Pancreas (tissue), 10 donors: ENCODE measurements around the gene CSNK2A1. TPM values are rescaled to one million over a fixed set of nuclear protein-coding genes. Genes with fewer than 3 reads are reported as not detected.

ENCODE experiments used
- ATAC-seq, 4 donors: fragments of 200-7000 bp; cut with Tn5 transposase; one replicate each; pipeline versions ENCODE4 v1.8.0 to v1.9.1; 2020; ENCODE audit warnings: mild to moderate bottlenecking in 4 of 4, moderate library complexity in 4 of 4
- DNase-seq, 6 donors: peaks; one replicate each; pipeline ENCODE4 v3.0.0-alpha.2; 2020
- FAIRE-seq: peaks from 2 replicates; lab custom pipeline; 2012; peaks lifted over from hg19 to GRCh38; lab: Jason Lieb, UNC
- H3K27ac ChIP-seq, 4 donors: fragments of 200-600 bp; sonication (generic); 1 replicate in 3 of 4; 2 replicates in 1 of 4; pipeline versions ENCODE4 v1.5.0 to v1.8.0; 2020
- H3K27me3 ChIP-seq, 4 donors: fragments of 200-600 bp; one replicate each; pipeline ENCODE4 v1.8.0; 2021
- H3K36me3 ChIP-seq, 3 donors: fragments of 200-600 bp; sonication (generic) in 1 of 3; one replicate each; pipeline versions ENCODE4 v1.5.0 to v1.8.0; 2020 to 2021
- H3K4me1 ChIP-seq, 3 donors: fragments of 200-600 bp; one replicate each; pipeline ENCODE4 v1.8.0; 2021
- H3K4me3 ChIP-seq, 4 donors: fragments of 200-600 bp; sonication (generic) in 2 of 4; one replicate each; pipeline versions ENCODE4 v1.5.0 to v1.8.0; 2020 to 2021
- H3K9me3 ChIP-seq, 4 donors: fragments of 200-600 bp; one replicate each; pipeline ENCODE4 v1.8.0; 2021
- WGBS, 2 donors: extraction: QIAGEN DNeasy Blood & Tissue Kit; methylation state at CpG; one replicate each; pipeline ENCODE4 v1.1.7; 2013; 5-methylcytosine and 5-hydroxymethylcytosine counted together
- intact Hi-C, 3 donors: fragments of 100-400 bp; cut with DNase I; formaldehyde crosslinking; loops; one replicate each; pipeline versions ENCODE4 v1.11.1 to v1.14.2; 2022
- polyA plus RNA-seq, 2 donors: library from polyadenylated mRNA; stranded (reverse); fragments of 200-250 nt; gene quantifications; one replicate each; pipeline ENCODE4 v1.2.3, GENCODE V29; 2013
- total RNA-seq, 6 donors: library from RNA; stranded (reverse); fragmentation: NEBNext Ultra II Directional in 4 of 6; extraction: Animal tissue kit (Norgen Biotek cat#: 25700) in 4 of 6; gene quantifications; one replicate each; pipeline versions ENCODE4 v1.2.1 to v1.2.4, GENCODE V29; 2021 to 2023
- TF ChIP-seq, protein P1 (sequence below), 4 donors: fragments of 200-600 bp; sonication (generic) in 3 of 4; IDR thresholded peaks; one replicate each; pipeline versions ENCODE4 v1.5.0 to v1.8.0; 2021; ENCODE audit warnings: antibody characterized with exemption in 4 of 4
- donor health status: healthy with polysubstance abuse.
- donor health status: DM: no; HTN: no; CAD: no; lungs with moderate emphysema.
- donor health status: DM: no; HTN: no; CAD: no.
- donor health status: control.
- donor health status: control.
- donor health status: Bipolar disorder and iron deficiency.
- donor health status: DM: yes; HTN: yes; CAD: no.
- donor health status: DM: no; HTN: no; CAD: no.
- donor health status: DM: no; HTN: no; CAD: no.
- donor health status: DM: yes; HTN: yes; CAD: no.

The CSNK2A1 gene
- total and polyA plus RNA-seq, 8 donors: 12.7 to 57.4 (median 46.2) TPM

DNA sequence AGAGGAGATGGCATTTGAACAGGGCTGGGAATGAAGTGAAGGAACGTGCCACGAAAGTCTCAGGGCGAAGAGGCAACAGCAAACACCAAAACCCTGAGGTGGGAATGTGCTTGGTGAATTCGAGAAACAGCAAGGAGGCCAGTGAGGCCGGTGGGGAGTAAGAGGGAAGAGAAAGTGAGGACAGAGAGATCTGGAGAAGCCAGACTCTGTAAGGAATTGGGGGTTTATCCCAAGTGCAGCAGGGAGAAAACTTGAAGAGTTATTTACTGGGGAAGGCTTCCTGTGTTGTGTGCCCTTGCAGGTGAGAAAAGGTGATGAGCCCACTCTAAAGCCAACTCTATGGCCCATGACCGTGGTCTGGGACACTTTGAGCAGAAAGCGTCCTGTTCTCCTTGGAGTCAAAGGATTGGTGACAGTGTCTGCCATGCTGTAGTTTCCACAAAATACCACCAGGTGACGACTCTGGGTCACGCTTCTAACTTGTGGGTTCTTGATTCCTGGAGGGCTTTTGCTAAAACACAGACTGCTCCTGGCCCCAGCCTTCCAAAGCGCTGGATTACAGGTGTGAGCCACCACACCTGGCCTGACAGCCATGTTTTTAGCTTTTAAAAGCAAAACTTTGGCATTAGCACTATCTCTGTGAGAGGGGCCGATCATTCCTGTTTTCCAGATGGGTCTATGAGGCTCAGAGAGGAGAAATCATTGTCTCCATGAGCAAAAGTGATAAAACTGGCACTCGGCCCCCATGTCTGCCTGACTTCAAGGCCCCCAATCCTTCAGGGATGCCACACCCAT is 18.0 kb upstream of the CSNK2A1 start:
- H3K9me3 ChIP-seq: no peaks in the 10 kb centered on the region
- TF ChIP-seq, protein P1, sequence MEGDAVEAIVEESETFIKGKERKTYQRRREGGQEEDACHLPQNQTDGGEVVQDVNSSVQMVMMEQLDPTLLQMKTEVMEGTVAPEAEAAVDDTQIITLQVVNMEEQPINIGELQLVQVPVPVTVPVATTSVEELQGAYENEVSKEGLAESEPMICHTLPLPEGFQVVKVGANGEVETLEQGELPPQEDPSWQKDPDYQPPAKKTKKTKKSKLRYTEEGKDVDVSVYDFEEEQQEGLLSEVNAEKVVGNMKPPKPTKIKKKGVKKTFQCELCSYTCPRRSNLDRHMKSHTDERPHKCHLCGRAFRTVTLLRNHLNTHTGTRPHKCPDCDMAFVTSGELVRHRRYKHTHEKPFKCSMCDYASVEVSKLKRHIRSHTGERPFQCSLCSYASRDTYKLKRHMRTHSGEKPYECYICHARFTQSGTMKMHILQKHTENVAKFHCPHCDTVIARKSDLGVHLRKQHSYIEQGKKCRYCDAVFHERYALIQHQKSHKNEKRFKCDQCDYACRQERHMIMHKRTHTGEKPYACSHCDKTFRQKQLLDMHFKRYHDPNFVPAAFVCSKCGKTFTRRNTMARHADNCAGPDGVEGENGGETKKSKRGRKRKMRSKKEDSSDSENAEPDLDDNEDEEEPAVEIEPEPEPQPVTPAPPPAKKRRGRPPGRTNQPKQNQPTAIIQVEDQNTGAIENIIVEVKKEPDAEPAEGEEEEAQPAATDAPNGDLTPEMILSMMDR (IDR thresholded peaks at IDR 0.05): peak; percentile 86 to 92 (median 87)
- intact Hi-C loops: loop anchor here in 2 of 3 donors (5.0 to 10.0 kb wide), 2 partner anchors 163 to 171 kb away; no protein-coding TSS in a partner anchor
- FAIRE-seq: no peak
- no peak overlapping the region for H3K27ac ChIP-seq
- DNase-seq: peak in 3 of 6 donors; percentile 36 to 66 (median 38)
- peak; percentile 75 to 92 (median 90) for ATAC-seq
- H3K4me3 ChIP-seq: no peak overlapping the region
- 28 to 29% methylated on average over 12 of the region's 12 CpGs for WGBS, 2 donors
- no peaks in the 10 kb centered on the region for H3K36me3 ChIP-seq
- H3K4me1 ChIP-seq: no peaks in the 10 kb centered on the region
- H3K27me3 ChIP-seq: no peaks in the 10 kb centered on the region

DNA sequence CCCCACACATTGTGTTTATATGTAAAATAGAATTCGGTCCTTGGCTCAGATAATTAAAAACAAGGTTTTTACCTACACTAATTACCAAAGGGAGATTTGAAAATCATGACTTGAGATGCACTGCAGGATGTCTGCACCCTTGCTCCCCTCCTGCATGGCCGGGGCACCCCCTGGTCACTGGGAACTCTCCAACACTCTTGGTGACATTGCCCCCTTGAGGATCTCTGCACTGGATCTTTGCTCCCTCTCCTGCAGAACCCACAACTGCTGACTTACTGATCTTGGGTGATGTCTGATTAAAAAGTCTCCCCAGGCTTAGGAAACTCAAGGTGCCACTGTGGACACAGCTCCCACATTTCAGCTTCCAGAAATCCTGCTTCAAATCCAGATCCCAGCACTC is 17.1 kb upstream of the CSNK2A1 start:
- WGBS, 2 donors: 15 to 24% methylated on average over 2 of the region's 2 CpGs
- Histone ChIP-seq H3K27ac (no peak overlapping the region), H3K36me3 (no peaks in the 10 kb centered on the region), H3K4me3 (no peak overlapping the region), H3K9me3 (no peaks in the 10 kb centered on the region), H3K27me3 (no peaks in the 10 kb centered on the region), H3K4me1 (no peaks in the 10 kb centered on the region)
- intact Hi-C loops: loop anchor here in 2 of 3 donors (5.0 to 10.0 kb wide), 2 partner anchors 164 to 172 kb away; no protein-coding TSS in a partner anchor
- FAIRE-seq (no peak), ATAC-seq (no peak), DNase-seq (no peak)
- TF ChIP-seq, protein P1 (IDR thresholded peaks at IDR 0.05): no peak

DNA sequence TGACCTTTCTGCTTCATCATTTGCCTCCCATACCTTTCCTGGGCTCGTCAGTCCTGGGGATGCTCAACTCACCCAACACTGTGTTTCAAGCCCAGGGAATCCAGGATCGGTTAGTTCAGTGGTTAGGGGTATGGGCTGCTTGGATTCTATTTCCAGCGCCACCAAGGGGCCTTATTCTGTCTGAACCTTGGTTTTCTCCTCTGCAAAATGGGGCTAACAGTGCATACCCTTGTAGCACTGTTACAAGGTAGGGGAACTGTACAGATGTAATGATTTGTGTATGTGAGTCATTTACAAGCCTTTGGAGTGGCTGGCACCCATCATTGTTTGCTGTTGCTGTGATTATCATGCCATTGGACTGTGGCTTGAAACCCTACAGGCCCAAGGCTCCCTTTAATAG is 14.5 kb upstream of the CSNK2A1 start:
- 70 to 89% methylated on average over 3 of the region's 3 CpGs for WGBS, 2 donors
- Histone ChIP-seq H3K4me1 (no peaks in the 10 kb centered on the region), H3K27me3 (no peaks in the 10 kb centered on the region), H3K4me3 (no peak overlapping the region), H3K9me3 (no peaks in the 10 kb centered on the region), H3K27ac (no peak overlapping the region), H3K36me3 (no peaks in the 10 kb centered on the region)
- TF ChIP-seq, protein P1 (IDR thresholded peaks at IDR 0.05): no peak
- ATAC-seq (no peak), DNase-seq (no peak), FAIRE-seq (no peak)
- intact Hi-C loops: no loop called here

DNA sequence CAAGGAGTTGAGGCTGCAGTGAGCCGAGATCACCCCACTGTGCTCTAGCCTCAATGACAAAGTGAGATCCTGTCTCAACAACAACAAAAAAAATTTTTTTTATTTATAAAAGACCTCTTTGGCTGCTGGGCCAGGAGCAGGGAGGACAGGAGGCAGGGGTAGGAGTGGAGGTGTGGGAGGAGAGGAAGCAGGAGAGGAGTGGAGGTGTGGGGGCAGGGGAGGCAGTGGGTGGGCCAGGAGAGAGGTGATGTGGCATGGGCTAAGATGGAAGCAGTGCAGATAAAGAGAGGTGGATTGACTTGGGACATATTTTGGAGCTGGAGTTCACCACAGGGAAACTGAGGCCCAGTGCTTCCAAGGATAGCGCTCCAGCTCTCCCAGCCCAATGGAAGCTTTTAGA is 13.4 kb upstream of the CSNK2A1 start:
- Histone ChIP-seq H3K36me3 (no peaks in the 10 kb centered on the region), H3K4me1 (no peaks in the 10 kb centered on the region), H3K27me3 (no peaks in the 10 kb centered on the region), H3K9me3 (no peaks in the 10 kb centered on the region), H3K27ac (no peak overlapping the region), H3K4me3 (no peak overlapping the region)
- ATAC-seq: no peak
- DNase-seq: no peak
- WGBS, 2 donors: 93 to 100% methylated on average over 2 of the region's 2 CpGs
- FAIRE-seq: no peak
- intact Hi-C loops: no loop called here
- TF ChIP-seq, protein P1 (IDR thresholded peaks at IDR 0.05): no peak

DNA sequence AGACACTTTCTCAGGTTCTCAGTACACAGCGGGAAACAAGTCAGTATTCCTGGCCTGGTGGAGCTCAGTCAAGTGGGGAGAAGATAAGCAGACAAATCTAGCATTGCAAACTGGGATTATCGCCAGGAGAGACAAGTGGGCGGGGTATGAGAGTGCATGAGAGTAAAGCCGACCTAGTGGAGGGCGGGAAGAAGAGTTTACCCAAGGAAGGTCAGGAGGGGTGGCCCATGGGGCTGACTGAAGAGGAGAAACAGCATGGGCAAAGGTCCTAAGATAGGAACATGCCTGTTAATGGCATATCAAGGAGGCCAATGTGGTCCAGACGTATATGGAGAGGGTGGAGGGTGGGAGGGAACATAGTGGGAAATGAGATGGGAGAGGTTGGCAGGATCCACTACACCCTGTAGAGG is 12.4 kb upstream of the CSNK2A1 start:
- no peak for FAIRE-seq
- Histone ChIP-seq H3K27ac (no peak overlapping the region), H3K4me1 (no peaks in the 10 kb centered on the region), H3K9me3 (no peaks in the 10 kb centered on the region), H3K36me3 (no peaks in the 10 kb centered on the region), H3K4me3 (no peak overlapping the region), H3K27me3 (no peaks in the 10 kb centered on the region)
- 19 to 25% methylated on average over 6 of the region's 6 CpGs for WGBS, 2 donors
- intact Hi-C loops: no loop called here
- no peak for DNase-seq
- TF ChIP-seq, protein P1 (IDR thresholded peaks at IDR 0.05): no peak
- ATAC-seq: peak in 2 of 4 donors; percentile 18 to 59
